Fibroblast of villous mesenchyme (primary cell): ENCODE results near the gene GRM3. TPM values are rescaled to one million over a fixed set of nuclear protein-coding genes. Genes with fewer than 3 reads are reported as not detected.

Source experiments
- DNase-seq: peaks from one replicate; pipeline ENCODE4 v3.0.0-alpha.2; 2010; ENCODE audit warnings: low read depth
- H3K4me3 ChIP-seq: 2 replicates; pipeline ENCODE4 v1.5.1; 2011; ENCODE audit warnings: low read depth, mild to moderate bottlenecking, low read length
- CTCF ChIP-seq: IDR thresholded peaks from 2 replicates; pipeline ENCODE4 v1.5.1; 2012; ENCODE audit warnings: low read depth, mild to moderate bottlenecking, low read length; ENCODE audit not compliant: insufficient read depth
- total RNA-seq: library from RNA; depleted of rRNA; stranded (reverse); fragments of >200 nt; gene quantifications from 2 replicates; pipeline ENCODE4 v1.2.3, GENCODE V29; 2012

Gene GRM3
- total RNA-seq, 1 donor, result not detected

DNA sequence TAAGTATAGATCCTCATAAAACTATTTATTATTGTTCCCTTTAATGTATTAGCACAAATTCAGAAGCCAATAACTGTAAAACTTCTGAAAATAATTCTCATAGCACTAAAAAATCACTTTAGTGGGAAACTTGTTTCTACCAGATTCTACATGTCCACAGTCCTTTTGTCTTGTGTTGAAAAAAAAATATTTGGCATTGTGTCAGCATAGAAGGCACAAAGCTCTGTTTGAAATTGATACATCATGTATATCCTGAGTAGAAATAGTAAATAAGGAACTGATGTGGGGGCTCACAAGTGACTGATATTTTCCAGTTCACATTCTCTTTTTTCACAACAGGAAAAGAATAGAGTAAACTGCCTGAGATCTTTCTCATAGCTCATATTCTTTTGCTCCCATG lies 134.6 kb downstream of the GRM3 start:
- DNase-seq, result no peak
- TF ChIP-seq CTCF, result no peak
- H3K4me3 ChIP-seq, result no peak overlapping the region

DNA sequence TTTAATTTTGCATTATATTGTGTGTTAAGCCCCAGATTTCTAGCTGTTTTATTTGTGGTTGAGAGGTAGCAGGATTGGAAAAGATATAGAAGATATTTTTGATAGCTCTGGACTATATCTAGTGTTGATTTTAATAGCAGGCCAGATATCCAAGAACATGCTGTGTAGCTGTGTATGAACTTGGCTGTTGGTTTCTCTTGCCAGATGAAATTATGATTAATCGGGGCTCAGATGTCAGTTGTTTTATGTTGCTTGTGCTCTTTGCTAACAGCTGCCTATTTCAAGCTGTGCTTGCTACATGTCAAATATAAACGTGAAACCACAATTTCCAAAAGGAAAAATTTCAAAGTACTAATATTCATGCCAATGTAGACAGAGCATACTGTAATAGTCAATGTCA lies 141.1 kb downstream of the GRM3 start:
- no peak overlapping the region for H3K4me3 ChIP-seq
- DNase-seq, result no peak
- TF ChIP-seq CTCF, result no peak

DNA sequence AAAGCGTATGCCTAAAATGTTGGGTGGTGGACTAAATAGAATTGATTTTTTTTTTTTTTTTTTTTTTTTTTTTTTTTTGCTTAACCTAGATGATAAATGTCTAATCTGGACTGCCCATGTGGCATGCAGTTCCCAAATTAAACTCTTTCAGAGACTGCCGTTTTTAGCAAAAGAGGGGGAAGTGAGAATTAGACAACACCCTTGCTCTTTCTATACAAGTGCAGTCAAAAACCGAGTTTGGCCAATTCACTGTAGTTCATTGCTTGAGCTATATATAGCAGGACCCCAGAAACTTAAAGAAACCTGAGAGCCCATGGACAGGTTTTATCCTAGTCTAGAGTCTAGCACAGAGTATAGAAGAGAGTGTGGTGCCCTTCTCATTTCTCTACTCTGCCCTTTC lies 141.9 kb downstream of the GRM3 start:
- no peak overlapping the region for H3K4me3 ChIP-seq
- no peak for TF ChIP-seq CTCF
- DNase-seq, result no peak

- no peak for DNase-seq
- no peak for TF ChIP-seq CTCF
- H3K4me3 ChIP-seq, result no peak overlapping the region
Measured at GRCh38 chr7:86786376-86786775, 142.7 kb downstream of the GRM3 start.

GRCh38 chr7:86788948-86789347 lies 145.2 kb downstream of the GRM3 start:
- no peak overlapping the region for H3K4me3 ChIP-seq
- TF ChIP-seq CTCF, result no peak
- no peak for DNase-seq

- H3K4me3 ChIP-seq, result no peak overlapping the region
- DNase-seq, result no peak
- no peak for TF ChIP-seq CTCF
Measured at GRCh38 chr7:86790383-86790782, 146.7 kb downstream of the GRM3 start.

DNA sequence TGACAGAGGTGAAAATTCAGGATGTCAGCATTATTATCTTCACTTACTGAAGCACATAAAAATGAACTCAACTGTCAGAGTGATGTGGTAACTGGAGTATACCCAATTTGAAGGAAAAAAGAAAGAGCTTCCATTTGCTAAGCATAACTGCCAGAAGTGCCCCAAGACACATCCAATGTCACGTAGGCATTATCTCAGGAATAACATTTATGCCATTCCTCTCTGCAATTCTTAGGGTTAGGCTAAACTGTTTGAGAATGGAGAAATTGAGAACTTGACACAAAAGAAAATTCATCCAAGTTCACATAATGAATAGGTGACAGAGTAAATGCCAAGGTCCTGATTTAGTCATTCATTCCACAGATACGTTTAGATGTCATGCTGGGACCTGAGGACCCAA lies 148.6 kb downstream of the GRM3 start:
- no peak for DNase-seq
- no peak for TF ChIP-seq CTCF
- no peak overlapping the region for H3K4me3 ChIP-seq
